ENCODE measurements around the gene TRAP1.
"Not testable (repeated sequence)": the region's sequence is repeated elsewhere in the genome, so short reads cannot be mapped to it uniquely, and the experiment has no call there.

TRAP1 gene

GRCh38 chr16:3618769-3619141, 98.6 kb downstream of the TRAP1 start:
- DNase-seq = no peak

GRCh38 chr16:3612510-3613466, 104.5 kb downstream of the TRAP1 start:
- no peak for DNase-seq

- peak in 55 of 56 donors; percentile 4 to 88 (median 74) for DNase-seq
Observed at GRCh38 chr16:3611146-3611975, 106.0 kb downstream of the TRAP1 start, which contains the start of gene SLX4. SLX4 (minus strand) TSS chr16:3611606; CDS start chr16:3608964, 2,642 bp downstream.

GRCh38 chr16:3610698-3611145, 106.6 kb downstream of the TRAP1 start:
- DNase-seq = peak in 4 of 56 donors; percentile 16 to 48 (median 22)

GRCh38 chr16:3609895-3610697, 107.2 kb downstream of the TRAP1 start:
- no peak for DNase-seq

GRCh38 chr16:3608976-3609375, 108.3 kb downstream of the TRAP1 start:
- DNase-seq = not testable (repeated sequence)

GRCh38 chr16:3608069-3608468, 109.3 kb downstream of the TRAP1 start:
- DNase-seq = no peak

All from nucleus accumbens (tissue), 56 donors.